Thyroid gland (tissue), 4 donors: ENCODE measurements around the gene SLC43A2.

Experiments
- POLR2A ChIP-seq, 2 donors: fragments of 450-650 bp; IDR thresholded peaks; one replicate each; pipeline ENCODE4 v1.6.1; 2017; ENCODE audit warnings: antibody characterized with exemption in 2 of 2, mild to moderate bottlenecking in 2 of 2, moderate library complexity in 1 of 2
- TF ChIP-seq, protein P1 (sequence below), 6 experiments: fragments of 200-600 bp in 3 of 6; fragments of 450-650 bp in 3 of 6; sonication (generic) in 3 of 6; IDR thresholded peaks; one replicate each; pipeline ENCODE4 v1.5.1; 2016 to 2019; ENCODE audit warnings: antibody characterized with exemption in 6 of 6, mild to moderate bottlenecking in 2 of 6, inconsistent platforms in 1 of 6, moderate library complexity in 1 of 6

DNA sequence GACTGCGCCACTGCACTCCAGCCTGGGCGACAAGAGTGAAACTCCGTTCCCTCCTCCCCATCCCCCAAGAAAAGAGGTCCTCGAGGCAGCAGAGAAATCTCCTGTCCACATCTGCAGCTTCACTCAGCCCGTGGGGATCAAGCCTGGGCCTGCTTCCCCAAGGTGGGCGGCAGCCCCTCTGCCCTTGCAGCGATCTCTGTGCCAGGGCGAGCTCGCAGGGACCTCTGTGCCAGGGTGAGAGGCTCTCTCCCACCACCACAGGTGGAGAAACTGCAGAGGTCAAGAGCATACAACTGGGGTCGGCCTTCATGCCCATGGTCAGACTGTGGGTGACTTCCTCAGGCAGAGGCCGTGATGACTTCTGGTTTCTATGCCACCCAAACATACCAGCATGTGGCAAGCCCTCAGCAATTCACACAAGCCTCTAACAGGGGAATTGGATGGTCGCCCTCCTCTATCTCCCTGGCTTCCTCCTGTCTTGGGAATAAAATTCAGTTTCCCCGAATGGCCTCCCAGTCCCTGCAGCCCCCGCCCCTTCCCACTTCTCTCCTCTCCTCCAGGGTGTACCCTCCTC, 5.5 kb downstream of the SLC43A2 start:
- TF ChIP-seq, protein P1, sequence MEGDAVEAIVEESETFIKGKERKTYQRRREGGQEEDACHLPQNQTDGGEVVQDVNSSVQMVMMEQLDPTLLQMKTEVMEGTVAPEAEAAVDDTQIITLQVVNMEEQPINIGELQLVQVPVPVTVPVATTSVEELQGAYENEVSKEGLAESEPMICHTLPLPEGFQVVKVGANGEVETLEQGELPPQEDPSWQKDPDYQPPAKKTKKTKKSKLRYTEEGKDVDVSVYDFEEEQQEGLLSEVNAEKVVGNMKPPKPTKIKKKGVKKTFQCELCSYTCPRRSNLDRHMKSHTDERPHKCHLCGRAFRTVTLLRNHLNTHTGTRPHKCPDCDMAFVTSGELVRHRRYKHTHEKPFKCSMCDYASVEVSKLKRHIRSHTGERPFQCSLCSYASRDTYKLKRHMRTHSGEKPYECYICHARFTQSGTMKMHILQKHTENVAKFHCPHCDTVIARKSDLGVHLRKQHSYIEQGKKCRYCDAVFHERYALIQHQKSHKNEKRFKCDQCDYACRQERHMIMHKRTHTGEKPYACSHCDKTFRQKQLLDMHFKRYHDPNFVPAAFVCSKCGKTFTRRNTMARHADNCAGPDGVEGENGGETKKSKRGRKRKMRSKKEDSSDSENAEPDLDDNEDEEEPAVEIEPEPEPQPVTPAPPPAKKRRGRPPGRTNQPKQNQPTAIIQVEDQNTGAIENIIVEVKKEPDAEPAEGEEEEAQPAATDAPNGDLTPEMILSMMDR (IDR thresholded peaks at IDR 0.05), result no peak
- no peak for TF ChIP-seq POLR2A (IDR thresholded peaks at IDR 0.05)
